Transverse colon (tissue), 4 donors: ENCODE measurements around the gene NTHL1. TPM values are rescaled to one million over a fixed set of nuclear protein-coding genes. Genes with fewer than 3 reads are reported as not detected.
A peak's percentile ranks its signal among the peaks of the same experiment; 100 is the strongest.

Experiments used
- DNase-seq: peaks from one replicate; pipeline ENCODE4 v3.0.0-alpha.2; 2019
- H3K27ac ChIP-seq, 4 donors: fragments of 200-600 bp; sonication (generic); 2 replicates each; pipeline ENCODE4 v1.5.1; 2016 to 2018; ENCODE audit warnings: inconsistent platforms in 4 of 4
- H3K27me3 ChIP-seq: fragments of 200-600 bp; sonication (generic); 2 replicates; pipeline ENCODE4 v1.5.1; 2017; ENCODE audit warnings: inconsistent platforms
- H3K36me3 ChIP-seq, 4 donors: fragments of 200-600 bp; sonication (generic); 2 replicates each; pipeline ENCODE4 v1.5.1; 2017 to 2019; ENCODE audit warnings: inconsistent platforms in 4 of 4
- H3K4me1 ChIP-seq, 4 donors: fragments of 200-600 bp; sonication (generic); 2 replicates each; pipeline ENCODE4 v1.5.1; 2017 to 2020; ENCODE audit warnings: inconsistent platforms in 4 of 4
- H3K4me3 ChIP-seq, 4 donors: fragments of 200-600 bp; sonication (generic); 1 replicate in 1 of 4; 2 replicates in 3 of 4; pipeline versions ENCODE4 v1.5.1 to v1.6.1; 2017 to 2019; ENCODE audit warnings: inconsistent platforms in 4 of 4
- H3K9me3 ChIP-seq, 2 donors: fragments of 200-600 bp; sonication (generic); 2 replicates each; pipeline ENCODE4 v1.5.1; 2017 to 2019; ENCODE audit warnings: inconsistent platforms in 2 of 2
- CTCF ChIP-seq, 5 experiments: fragments of 200-600 bp in 3 of 5; fragments of 450-650 bp in 2 of 5; sonication (generic) in 3 of 5; IDR thresholded peaks; 1 replicate in 2 of 5; 2 replicates in 3 of 5; pipeline ENCODE4 v1.5.1; 2016 to 2017; ENCODE audit warnings: antibody characterized with exemption in 5 of 5, inconsistent platforms in 3 of 5, mild to moderate bottlenecking in 2 of 5, moderate library complexity in 1 of 5
- EP300 ChIP-seq: sonication (generic); formaldehyde crosslinking; IDR thresholded peaks from one replicate; pipeline ENCODE4 v1.6.1; 2017; ENCODE audit warnings: antibody characterized with exemption, low read depth
- POLR2A ChIP-seq: fragments of 450-650 bp; IDR thresholded peaks from one replicate; pipeline ENCODE4 v1.6.1; 2016; ENCODE audit warnings: antibody characterized with exemption, mild to moderate bottlenecking, moderate library complexity
- POLR2AphosphoS5 ChIP-seq, 3 donors: sonication (generic); formaldehyde crosslinking; IDR thresholded peaks; one replicate each; pipeline ENCODE4 v1.6.1; 2016; ENCODE audit warnings: antibody characterized with exemption in 3 of 3
- WGBS, 2 donors: methylation state at CpG; one replicate each; pipeline ENCODE4 v1.1.5; 2018; ENCODE audit warnings: low coverage in 1 of 2; 5-methylcytosine and 5-hydroxymethylcytosine counted together
- in situ Hi-C, 4 donors: fragments of 200-750 bp; cut with MboI; loops; one replicate each; pipeline versions ENCODE4 v1.15.0 to v1.15.1; 2017; ENCODE audit warnings: low sequenced_read_pairs in 3 of 4, low pct_ligation_motif_present in 1 of 4, low pct_unique_long_range_greater_than_20kb in 1 of 4
- intact Hi-C: fragments of 100-400 bp; cut with DNase I; formaldehyde crosslinking; loops from one replicate; pipeline ENCODE4 v1.15.1; 2023; ENCODE audit warnings: low total_unique reads
- total RNA-seq, 4 donors: library from RNA; depleted of rRNA; stranded (reverse); fragments of >200 nt; gene quantifications; one replicate each; pipeline ENCODE4 v1.1.0, GENCODE V29; 2016

NTHL1 gene
- total RNA-seq, 4 donors from 2014 or later, result 12.7 to 32.9 (median 23.2) TPM

DNA sequence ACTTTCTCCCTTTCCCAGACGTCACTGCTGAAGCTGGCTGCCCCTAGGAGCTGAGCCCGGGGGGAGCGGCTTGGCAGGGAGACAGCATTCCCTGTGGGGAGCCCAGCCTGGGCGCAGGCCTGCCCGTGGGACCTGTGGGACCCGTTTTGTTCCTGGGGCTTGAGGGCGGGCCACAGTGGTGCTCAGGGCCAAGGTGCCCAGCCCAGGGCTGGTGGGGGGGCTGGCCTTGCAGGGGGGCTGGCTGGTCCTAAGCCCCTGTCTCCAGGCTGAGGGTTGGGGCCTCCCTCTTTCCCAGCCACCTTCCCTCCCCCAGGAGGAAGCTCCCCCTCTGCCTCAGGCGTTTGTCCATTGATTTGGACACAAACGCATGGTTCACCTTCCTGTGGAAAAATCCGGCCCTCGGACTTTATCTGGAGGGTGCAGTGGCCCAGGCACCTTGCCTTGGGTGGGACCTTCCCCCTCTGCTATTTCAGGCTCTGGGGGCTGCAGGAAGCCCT is 16.5 kb downstream of the NTHL1 start:
- DNase-seq, result no peak
- H3K4me1 ChIP-seq, result peaks cover 9 to 52% (median 42%) of the 10 kb centered on the region in 4 donors
- peak overlapping the region in 3 of 4 donors; percentile 58 to 88 (median 85) for H3K27ac ChIP-seq
- intact Hi-C loops (no loop called here), in situ Hi-C loops (no loop called here)
- TF ChIP-seq CTCF (IDR thresholded peaks at IDR 0.05) (no peak), EP300 (no peak), POLR2AphosphoS5 (IDR thresholded peaks at IDR 0.05) (no peak), POLR2A (no peak)
- 77 to 100% methylated on average over 1 to 11 of the region's 11 CpGs for WGBS, 2 donors
- no peaks in the 10 kb centered on the region for H3K9me3 ChIP-seq
- H3K27me3 ChIP-seq, result no peaks in the 10 kb centered on the region
- no peaks in the 10 kb centered on the region for H3K36me3 ChIP-seq
- no peak overlapping the region for H3K4me3 ChIP-seq

DNA sequence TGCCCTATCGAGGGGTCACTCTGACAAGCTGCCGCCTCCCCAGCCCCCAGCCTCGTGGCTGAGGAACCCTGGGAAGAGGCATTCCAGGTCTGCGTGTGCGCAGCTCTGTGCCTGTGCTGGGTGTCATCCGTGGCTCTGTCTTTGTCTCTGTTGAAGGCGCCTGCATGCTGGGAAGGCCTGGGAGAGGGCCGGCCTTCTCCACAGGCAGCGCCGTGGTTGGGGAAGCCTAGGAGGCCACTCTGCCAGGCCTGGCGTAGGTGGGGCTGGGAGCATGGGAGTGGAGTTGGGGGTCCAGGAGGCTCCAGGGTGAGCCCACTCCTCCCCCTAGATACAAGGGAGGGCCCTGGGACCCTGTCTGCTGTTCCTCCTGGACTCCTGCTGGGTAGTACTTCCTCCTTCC is 17.6 kb downstream of the NTHL1 start:
- WGBS, 2 donors, result 87% methylated on average over 11 of the region's 11 CpGs; no CpG with 5 or more reads in 1 of the 2 donors
- intact Hi-C loops (no loop called here), in situ Hi-C loops (no loop called here)
- Histone ChIP-seq H3K9me3 (no peaks in the 10 kb centered on the region), H3K27ac (peak overlapping the region in 3 of 4 donors; percentile 8 to 58 (median 14)), H3K27me3 (no peaks in the 10 kb centered on the region), H3K4me1 (peaks cover 0 to 44% (median 33%) of the 10 kb centered on the region in 4 donors), H3K4me3 (no peak overlapping the region), H3K36me3 (no peaks in the 10 kb centered on the region)
- no peak for DNase-seq
- TF ChIP-seq CTCF (IDR thresholded peaks at IDR 0.05) (no peak), POLR2AphosphoS5 (IDR thresholded peaks at IDR 0.05) (no peak), POLR2A (no peak), EP300 (no peak)

GRCh38 chr16:2029350-2029749 is 18.3 kb downstream of the NTHL1 start:
- intact Hi-C loops, result loop anchor here (5.0 kb wide), 1 partner anchor 123 kb away; no protein-coding TSS in a partner anchor
- TF ChIP-seq POLR2A (no peak), POLR2AphosphoS5 (IDR thresholded peaks at IDR 0.05) (no peak), CTCF (IDR thresholded peaks at IDR 0.05) (no peak)
- no peaks in the 10 kb centered on the region for H3K9me3 ChIP-seq
- H3K27me3 ChIP-seq, result no peaks in the 10 kb centered on the region
- DNase-seq, result no peak
- no peak overlapping the region for H3K4me3 ChIP-seq
- in situ Hi-C loops, result loop anchor here in 2 of 4 donors (10.0 kb wide), 1 partner anchor 115 kb away; the partner anchor contains the start of gene RAB26 (in 2 of the 2)
- no peaks in the 10 kb centered on the region for H3K36me3 ChIP-seq
- WGBS, 2 donors, result 70% methylated on average over 20 of the region's 22 CpGs; no CpG with 5 or more reads in 1 of the 2 donors
- H3K27ac ChIP-seq, result peak overlapping the region in 2 of 4 donors; percentile 8 to 14
- peaks cover 0 to 40% (median 28%) of the 10 kb centered on the region in 4 donors for H3K4me1 ChIP-seq

DNA sequence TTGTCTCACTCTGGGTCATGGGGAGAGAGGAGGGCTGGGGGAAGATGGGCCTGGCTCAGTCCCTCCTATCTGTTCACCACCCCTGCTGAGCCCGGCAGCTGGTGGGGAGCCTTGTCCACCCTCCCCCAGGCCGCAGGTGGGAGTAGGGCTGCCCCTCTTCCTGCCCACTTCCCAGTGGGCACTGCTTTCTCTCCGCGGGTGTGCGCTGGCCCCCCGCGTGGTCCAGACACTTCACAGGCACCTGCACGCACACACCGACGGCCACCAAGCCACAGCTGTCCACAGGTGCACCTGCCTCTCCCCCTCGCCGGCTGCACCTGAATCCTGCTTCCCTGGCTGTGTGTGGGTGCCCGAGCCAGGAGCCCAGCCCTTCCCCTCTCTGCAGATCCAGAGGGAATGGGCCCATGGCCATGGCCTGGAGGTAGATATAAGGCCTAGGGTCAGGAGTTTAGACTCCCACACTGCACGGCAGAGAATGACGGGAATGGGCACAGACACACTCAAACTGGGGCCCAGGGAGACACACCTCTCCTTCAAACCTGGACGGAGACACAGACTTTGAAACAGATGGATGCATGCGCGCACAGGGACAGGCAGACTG is 18.9 kb downstream of the NTHL1 start:
- H3K36me3 ChIP-seq, result no peaks in the 10 kb centered on the region
- H3K27ac ChIP-seq, result peak overlapping the region in 2 of 4 donors; percentile 81 to 84
- no peaks in the 10 kb centered on the region for H3K9me3 ChIP-seq
- in situ Hi-C loops, result loop anchor here in 2 of 4 donors (10.0 kb wide), 1 partner anchor 116 kb away; the partner anchor contains the start of gene RAB26 (in 2 of the 2)
- 80 to 82% methylated on average over 2 to 16 of the region's 18 CpGs for WGBS, 2 donors
- no peak overlapping the region for H3K4me3 ChIP-seq
- DNase-seq, result no peak
- intact Hi-C loops, result loop anchor here (5.0 kb wide), 1 partner anchor 124 kb away; no protein-coding TSS in a partner anchor
- H3K27me3 ChIP-seq, result no peaks in the 10 kb centered on the region
- TF ChIP-seq EP300 (no peak), CTCF (IDR thresholded peaks at IDR 0.05) (no peak), POLR2AphosphoS5 (IDR thresholded peaks at IDR 0.05) (no peak), POLR2A (no peak)
- H3K4me1 ChIP-seq, result peaks cover 2 to 39% (median 28%) of the 10 kb centered on the region in 4 donors
